Lower lobe of right lung (tissue), 2 donors: ENCODE data around the gene MTG1. TPM values are rescaled to one million over a fixed set of nuclear protein-coding genes. Genes with fewer than 3 reads are reported as not detected.

Experiments used
- ATAC-seq, 2 donors: fragments of 200-7000 bp; cut with Tn5 transposase; one replicate each; pipeline ENCODE4 v1.9.1; 2020 to 2022; ENCODE audit warnings: mild to moderate bottlenecking in 2 of 2, moderate library complexity in 2 of 2
- DNase-seq: peaks from one replicate; pipeline ENCODE4 v3.0.0-alpha.2; 2020
- H3K27ac ChIP-seq: fragments of 200-600 bp; one replicate; pipeline ENCODE4 v1.8.0; 2022
- H3K27me3 ChIP-seq: fragments of 200-600 bp; one replicate; pipeline ENCODE4 v1.8.0; 2022; ENCODE audit warnings: low read depth
- H3K36me3 ChIP-seq: fragments of 200-600 bp; one replicate; pipeline ENCODE4 v1.8.0; 2022; ENCODE audit warnings: mild to moderate bottlenecking
- H3K4me1 ChIP-seq: fragments of 200-600 bp; one replicate; pipeline ENCODE4 v1.8.0; 2022
- H3K4me3 ChIP-seq: fragments of 200-600 bp; one replicate; pipeline ENCODE4 v1.8.0; 2022; ENCODE audit warnings: mild to moderate bottlenecking
- H3K9me3 ChIP-seq: fragments of 200-600 bp; one replicate; pipeline ENCODE4 v1.8.0; 2022
- CTCF ChIP-seq: fragments of 200-600 bp; IDR thresholded peaks from one replicate; pipeline ENCODE4 v1.8.0; 2022; ENCODE audit warnings: antibody characterized with exemption, mild to moderate bottlenecking
- intact Hi-C: fragments of 100-400 bp; cut with DNase I; formaldehyde crosslinking; loops from one replicate; pipeline ENCODE4 v1.11.0; 2022
- total RNA-seq: library from RNA; stranded (reverse); fragmentation: NEBNext Ultra II Directional; extraction: Animal tissue kit (Norgen Biotek cat#: 25700); gene quantifications from one replicate; pipeline ENCODE4 v1.2.1, GENCODE V29; 2021
- donor health status: DM: no; HTN: yes; CAD: no; lungs with severe emphysema.

MTG1 gene
- total RNA-seq, 1 donor from 2014 or later = 41.7 TPM

- intact Hi-C loops = no loop called here
- DNase-seq = no peak
These were observed 60.4 kb downstream of the MTG1 start for GRCh38 chr10:133454204-133454893.

GRCh38 chr10:133455196-133455595, 61.2 kb downstream of the MTG1 start:
- Histone ChIP-seq H3K4me3 (no peak overlapping the region), H3K9me3 (no peaks in the 10 kb centered on the region), H3K36me3 (no peaks in the 10 kb centered on the region), H3K4me1 (no peaks in the 10 kb centered on the region), H3K27ac (no peak overlapping the region), H3K27me3 (no peaks in the 10 kb centered on the region)
- intact Hi-C loops = no loop called here
- no peak for ATAC-seq
- DNase-seq = no peak
- TF ChIP-seq CTCF = no peak

More at GRCh38 chr10:133454204-133454893, 60.4 kb downstream of the MTG1 start:
- ATAC-seq = no peak
- no peaks in the 10 kb centered on the region for H3K27me3 ChIP-seq
- no peak for TF ChIP-seq CTCF
- no peak overlapping the region for H3K27ac ChIP-seq
- no peaks in the 10 kb centered on the region for H3K36me3 ChIP-seq
- H3K9me3 ChIP-seq = no peaks in the 10 kb centered on the region
- no peak overlapping the region for H3K4me3 ChIP-seq
- H3K4me1 ChIP-seq = no peaks in the 10 kb centered on the region

GRCh38 chr10:133455611-133456031, 61.7 kb downstream of the MTG1 start:
- intact Hi-C loops = no loop called here
- no peak for ATAC-seq
- Histone ChIP-seq H3K27ac (no peak overlapping the region), H3K4me1 (no peaks in the 10 kb centered on the region), H3K9me3 (no peaks in the 10 kb centered on the region), H3K36me3 (no peaks in the 10 kb centered on the region), H3K27me3 (no peaks in the 10 kb centered on the region), H3K4me3 (no peak overlapping the region)
- no peak for DNase-seq
- no peak for TF ChIP-seq CTCF

GRCh38 chr10:133456041-133456951, 62.3 kb downstream of the MTG1 start:
- no peaks in the 10 kb centered on the region for H3K36me3 ChIP-seq
- no peak for TF ChIP-seq CTCF

GRCh38 chr10:133457100-133457841, 63.3 kb downstream of the MTG1 start:
- intact Hi-C loops = no loop called here
- DNase-seq (no peak), ATAC-seq (no peak)
- Histone ChIP-seq H3K4me3 (no peak overlapping the region), H3K9me3 (no peaks in the 10 kb centered on the region), H3K36me3 (no peaks in the 10 kb centered on the region), H3K27me3 (no peaks in the 10 kb centered on the region), H3K4me1 (no peaks in the 10 kb centered on the region), H3K27ac (no peak overlapping the region)
- TF ChIP-seq CTCF = no peak

More at GRCh38 chr10:133456041-133456951, 62.3 kb downstream of the MTG1 start:
- H3K9me3 ChIP-seq = no peaks in the 10 kb centered on the region
- ATAC-seq (no peak), DNase-seq (no peak)
- H3K4me1 ChIP-seq = no peaks in the 10 kb centered on the region
- no peaks in the 10 kb centered on the region for H3K27me3 ChIP-seq
- H3K4me3 ChIP-seq = no peak overlapping the region
- no peak overlapping the region for H3K27ac ChIP-seq
- intact Hi-C loops = no loop called here
